T follicular helper cell (primary cell): ENCODE results near the gene SLFN12L.
"Not testable (repeated sequence)": the region's sequence is repeated elsewhere in the genome, so short reads cannot be mapped to it uniquely, and the experiment has no call there.

Source experiments
- DNase-seq: peaks from one replicate; pipeline ENCODE4 v3.0.0-alpha.2; 2020; ENCODE audit warnings: low read depth

The SLFN12L gene

GRCh38 chr17:35496451-35497290, 40.8 kb downstream of the SLFN12L start:
- DNase-seq, result no peak

GRCh38 chr17:35493040-35493439, 44.4 kb downstream of the SLFN12L start:
- no peak for DNase-seq

GRCh38 chr17:35491417-35491816, 46.1 kb downstream of the SLFN12L start:
- no peak for DNase-seq

GRCh38 chr17:35489944-35490343, 47.5 kb downstream of the SLFN12L start:
- no peak for DNase-seq

- DNase-seq, result no peak
These were observed 48.5 kb downstream of the SLFN12L start for GRCh38 chr17:35488991-35489390.

- DNase-seq, result peak; percentile 41
These were observed 50.4 kb downstream of the SLFN12L start for GRCh38 chr17:35486920-35487732.

GRCh38 chr17:35479271-35479670, 58.2 kb downstream of the SLFN12L start:
- no peak for DNase-seq

GRCh38 chr17:35477248-35477647, 60.2 kb downstream of the SLFN12L start:
- DNase-seq, result no peak

GRCh38 chr17:35476283-35476820, 61.1 kb downstream of the SLFN12L start:
- DNase-seq, result no peak

- DNase-seq, result no peak
These were observed 69.0 kb downstream of the SLFN12L start for GRCh38 chr17:35468475-35468874.

GRCh38 chr17:35467824-35468223, 69.7 kb downstream of the SLFN12L start:
- DNase-seq, result no peak

GRCh38 chr17:35460354-35460851, 77.1 kb downstream of the SLFN12L start:
- peak; percentile 32 for DNase-seq

GRCh38 chr17:35454035-35454434, 83.4 kb downstream of the SLFN12L start:
- not testable (repeated sequence) for DNase-seq

- DNase-seq, result no peak
These were observed 84.3 kb downstream of the SLFN12L start for GRCh38 chr17:35453171-35453570.

- DNase-seq, result no peak
These were observed 88.0 kb downstream of the SLFN12L start for GRCh38 chr17:35449371-35449931.

- no peak for DNase-seq
These were observed 88.6 kb downstream of the SLFN12L start for GRCh38 chr17:35448899-35449227.

GRCh38 chr17:35448214-35448898, 89.1 kb downstream of the SLFN12L start, which contains the start of gene SLFN13:
SLFN13 (minus strand) TSS chr17:35448766; CDS start chr17:35445680, 3,086 bp downstream.
- DNase-seq, result peak; percentile 62

GRCh38 chr17:35447499-35447898, 90.0 kb downstream of the SLFN12L start:
- DNase-seq, result no peak

GRCh38 chr17:35438433-35438832, 99.0 kb downstream of the SLFN12L start:
- no peak for DNase-seq

GRCh38 chr17:35433075-35433894, 104.2 kb downstream of the SLFN12L start:
- peak; percentile 29 for DNase-seq
